Left colon (tissue), 2 donors: ENCODE results near the gene FAM131A. TPM values are rescaled to one million over a fixed set of nuclear protein-coding genes. Genes with fewer than 3 reads are reported as not detected.

ENCODE experiments used
- ATAC-seq: fragments of 200-7000 bp; cut with Tn5 transposase; one replicate; pipeline ENCODE4 v1.9.1; 2020; ENCODE audit warnings: mild to moderate bottlenecking, moderate library complexity
- DNase-seq, 2 donors: peaks; one replicate each; pipeline ENCODE4 v3.0.0-alpha.2; 2020
- intact Hi-C, 2 donors: fragments of 100-400 bp; cut with DNase I in 1 of 2; cut with micrococcal nuclease in 1 of 2; formaldehyde crosslinking; loops; one replicate each; pipeline versions ENCODE4 v1.11.2 to v1.14.0; 2022; cut with DNase I, micrococcal nuclease
- total RNA-seq, 2 donors: library from RNA; stranded (reverse); fragmentation: NEBNext Ultra II Directional; extraction: Animal tissue kit (Norgen Biotek cat#: 25700); gene quantifications; one replicate each; pipeline ENCODE4 v1.2.1, GENCODE V29; 2021
- donor health status: DM: no; HTN: no; CAD: no.
- donor health status: DM: yes; HTN: yes; CAD: no.

Gene FAM131A
- total RNA-seq, 2 donors from 2014 or later: 16.2 to 20.9 TPM

DNA sequence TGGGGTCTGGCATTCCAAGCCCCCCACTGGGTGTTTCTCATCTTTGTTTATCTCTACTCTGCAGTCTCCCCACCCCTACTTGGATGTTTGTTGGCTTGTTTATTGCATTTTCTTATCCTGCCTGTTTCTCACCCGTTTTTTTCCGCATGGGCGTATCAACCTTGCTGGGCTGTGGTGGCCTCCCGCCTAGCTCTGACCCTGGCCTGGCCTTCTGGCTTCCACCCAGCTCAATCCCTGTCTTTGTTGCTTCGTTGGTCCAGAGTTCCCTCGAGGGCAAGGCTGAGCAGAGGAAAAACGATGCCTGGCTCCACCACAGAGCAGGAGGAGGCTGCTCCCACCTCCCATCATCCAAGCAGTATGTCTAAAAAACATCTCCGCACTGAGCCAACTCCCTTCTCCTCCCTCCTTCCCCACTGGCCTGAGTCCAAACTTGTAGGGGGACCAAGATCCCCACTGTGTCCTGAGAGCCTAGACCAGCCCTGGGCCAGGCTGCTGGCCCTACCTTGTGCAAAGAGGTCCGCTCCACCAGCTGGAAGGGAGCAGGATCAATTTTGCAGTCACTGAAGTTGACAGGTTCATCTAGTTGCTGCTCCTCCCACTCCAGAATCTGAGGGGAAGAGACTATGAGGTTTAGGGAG lies 14.2 kb downstream of the FAM131A start:
- intact Hi-C loops: no loop called here
- ATAC-seq (peak; percentile 12), DNase-seq (no peak)

DNA sequence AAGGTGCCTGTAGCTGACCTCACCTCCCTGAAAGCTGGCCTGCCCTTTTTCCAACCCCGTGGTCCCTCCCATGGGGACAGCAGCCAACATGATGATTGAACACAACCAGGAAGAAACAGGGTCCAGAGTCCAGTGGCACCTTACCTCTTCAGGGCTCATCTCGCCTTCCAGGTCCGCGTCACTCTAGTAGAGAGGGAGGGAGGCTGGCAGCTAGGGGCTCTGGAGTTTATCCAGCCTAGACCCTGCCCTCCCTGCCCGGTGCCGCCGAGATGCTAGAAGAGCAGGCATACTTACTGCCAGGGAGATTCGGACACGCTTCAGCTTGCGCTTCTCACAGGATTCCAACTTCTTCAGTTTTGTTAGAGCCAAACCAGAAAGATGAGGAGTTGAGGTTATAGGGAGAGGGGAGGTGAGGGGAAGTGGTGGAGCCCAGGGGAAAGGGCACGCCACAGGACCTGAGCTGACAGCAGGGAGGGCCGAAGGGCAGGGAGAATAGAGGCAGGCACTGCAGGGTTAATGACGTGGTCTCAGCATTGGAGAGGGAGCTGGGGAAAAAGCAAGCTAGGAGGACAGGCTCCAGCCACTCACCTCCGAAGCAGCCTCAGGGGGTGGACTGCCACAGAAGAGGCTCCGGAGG lies 14.9 kb downstream of the FAM131A start:
- intact Hi-C loops: no loop called here
- DNase-seq: peak; percentile 87 to 93
- ATAC-seq: peak; percentile 90

DNA sequence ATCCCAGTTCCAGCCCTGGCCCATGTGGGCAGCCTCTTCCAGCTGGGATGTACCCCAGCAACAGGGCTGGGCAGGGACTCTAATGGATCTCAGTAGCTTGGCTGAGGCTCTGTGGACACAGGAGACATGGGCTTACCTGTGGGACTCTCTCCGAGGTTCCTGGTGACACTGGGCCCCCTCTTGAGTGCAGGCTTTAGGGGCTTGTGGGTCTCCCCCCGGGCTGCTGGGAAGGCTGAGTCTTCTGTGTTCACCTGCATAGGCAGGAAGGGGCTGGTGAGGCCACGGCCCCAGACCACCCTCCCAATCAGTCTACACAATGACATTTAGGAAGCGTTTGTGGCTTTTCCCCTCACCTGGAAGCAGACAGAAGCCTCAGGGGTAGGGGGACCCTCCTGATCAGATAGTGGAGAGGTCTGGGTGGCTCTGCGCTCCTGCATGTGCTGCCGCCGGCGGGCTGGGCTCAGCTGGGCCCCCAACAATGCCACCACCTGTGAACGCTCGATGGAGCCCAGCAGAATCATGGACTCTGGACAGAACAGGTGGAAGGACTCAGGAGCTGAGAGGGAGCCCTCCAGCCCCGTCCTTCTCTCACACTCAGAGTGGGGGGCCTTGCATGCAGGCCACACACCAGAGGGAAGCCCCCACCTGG lies 15.6 kb downstream of the FAM131A start:
- peak; percentile 2 for ATAC-seq
- DNase-seq: no peak
- intact Hi-C loops: no loop called here

DNA sequence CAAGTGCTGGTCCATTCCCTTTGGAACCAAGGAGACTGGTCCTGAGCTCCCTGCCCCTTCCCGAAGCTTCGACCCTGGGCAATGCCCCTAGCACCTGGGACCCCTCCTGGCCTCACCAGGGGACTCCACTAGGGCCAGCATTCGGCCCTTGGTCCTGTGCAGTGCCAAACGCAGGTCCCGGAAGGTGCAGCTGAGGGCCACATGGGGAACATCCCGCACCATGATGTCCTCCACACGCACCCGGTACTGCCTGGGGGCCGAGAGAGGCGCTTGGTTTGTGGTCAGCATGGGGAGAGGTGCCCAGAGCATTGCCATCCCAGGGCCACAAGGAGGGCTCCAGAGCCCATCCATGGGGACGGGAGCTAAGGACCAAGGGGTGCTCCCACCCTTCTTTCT lies 16.1 kb downstream of the FAM131A start:
- ATAC-seq (no peak), DNase-seq (no peak)
- intact Hi-C loops: no loop called here

DNA sequence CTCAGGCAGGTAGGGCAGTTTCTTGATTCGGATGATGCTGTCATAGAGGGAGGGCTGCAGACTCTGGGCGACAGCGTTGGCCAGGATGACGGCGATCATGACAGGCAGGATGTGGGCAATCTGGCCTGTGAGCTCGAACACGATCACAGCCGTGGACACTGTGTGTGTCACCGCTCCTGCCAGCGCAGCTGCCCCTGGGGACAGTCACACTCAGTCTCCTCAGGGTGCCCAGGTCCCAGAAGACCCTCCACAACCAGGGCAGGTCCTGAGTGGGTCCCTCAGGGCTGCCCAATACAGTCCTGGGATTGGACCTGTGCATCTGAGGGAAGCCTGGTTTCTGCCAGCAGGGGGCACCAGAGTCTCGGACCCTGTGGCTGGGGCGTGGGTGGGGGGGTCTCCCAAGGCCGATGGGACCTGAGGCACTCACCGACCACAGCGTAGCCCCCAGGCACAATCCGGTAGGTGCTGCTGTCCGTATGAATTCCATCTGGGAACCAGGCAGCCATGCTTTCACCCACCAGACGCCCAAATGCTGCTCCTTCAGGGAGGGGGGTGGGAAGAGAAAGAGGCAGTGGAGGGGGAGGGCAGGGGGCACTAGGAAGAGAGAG lies 16.8 kb downstream of the FAM131A start:
- ATAC-seq (peak; percentile 18), DNase-seq (peak in 1 of 2 donors; percentile 80)
- intact Hi-C loops: no loop called here

DNA sequence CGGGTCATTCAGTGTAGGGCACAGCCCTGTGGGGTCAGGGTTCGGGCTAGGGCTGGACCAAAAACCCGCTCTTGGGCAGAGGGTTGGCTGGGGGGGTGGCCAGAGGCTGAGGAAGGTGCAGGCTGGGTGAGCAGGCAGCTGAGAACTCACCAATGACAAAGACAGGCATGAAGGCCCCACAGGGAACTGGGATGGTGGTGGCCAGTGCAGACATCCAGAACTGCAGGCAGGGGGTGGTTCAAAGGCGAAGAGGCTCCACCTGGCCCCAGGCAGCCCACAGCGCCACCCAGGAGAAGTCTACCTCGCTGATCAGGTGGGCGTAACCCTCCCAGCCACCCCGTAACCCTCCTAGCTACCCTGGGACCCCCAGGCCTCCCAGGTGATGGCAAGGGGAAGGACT lies 17.4 kb downstream of the FAM131A start:
- DNase-seq (no peak), ATAC-seq (no peak)
- intact Hi-C loops: no loop called here

DNA sequence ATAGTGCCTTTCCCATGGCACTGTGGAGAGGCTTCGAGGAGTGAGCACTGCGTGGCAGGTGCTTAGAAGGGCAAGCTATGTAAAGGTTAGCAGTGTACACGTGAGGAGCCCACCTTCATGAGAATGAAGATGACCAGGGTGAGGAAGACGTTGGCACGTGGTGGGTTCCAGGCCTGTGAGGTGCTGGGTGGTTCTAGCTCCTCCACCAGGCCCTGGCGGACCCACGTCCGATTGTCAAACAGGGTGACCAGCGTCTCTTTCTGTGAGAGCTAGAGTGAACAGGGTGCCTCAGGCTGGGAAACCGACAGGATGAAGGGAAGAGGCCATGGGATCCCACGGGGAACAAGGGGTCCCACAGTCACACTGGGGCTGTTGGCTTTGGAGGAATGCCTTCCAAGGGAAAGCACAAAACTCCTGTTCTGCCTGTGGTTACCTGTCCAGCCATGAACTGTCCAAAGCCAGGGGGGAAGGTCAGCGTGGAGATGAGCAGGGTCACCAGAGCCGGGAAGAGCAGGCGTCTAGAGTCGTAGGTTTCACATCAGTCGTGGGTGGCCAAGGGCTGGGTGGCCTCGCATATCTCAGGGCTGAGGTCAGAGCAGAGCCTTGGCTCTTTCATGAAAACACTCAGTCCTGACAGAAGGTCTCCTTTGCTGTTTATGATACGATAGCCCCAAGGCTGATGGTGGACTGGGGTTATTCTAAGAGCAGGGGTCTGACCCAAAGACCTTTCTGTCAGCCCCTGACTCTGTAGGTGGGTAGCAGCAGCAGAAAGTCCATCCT lies 18.1 kb downstream of the FAM131A start:
- ATAC-seq: no peak
- DNase-seq: no peak
- intact Hi-C loops: no loop called here

DNA sequence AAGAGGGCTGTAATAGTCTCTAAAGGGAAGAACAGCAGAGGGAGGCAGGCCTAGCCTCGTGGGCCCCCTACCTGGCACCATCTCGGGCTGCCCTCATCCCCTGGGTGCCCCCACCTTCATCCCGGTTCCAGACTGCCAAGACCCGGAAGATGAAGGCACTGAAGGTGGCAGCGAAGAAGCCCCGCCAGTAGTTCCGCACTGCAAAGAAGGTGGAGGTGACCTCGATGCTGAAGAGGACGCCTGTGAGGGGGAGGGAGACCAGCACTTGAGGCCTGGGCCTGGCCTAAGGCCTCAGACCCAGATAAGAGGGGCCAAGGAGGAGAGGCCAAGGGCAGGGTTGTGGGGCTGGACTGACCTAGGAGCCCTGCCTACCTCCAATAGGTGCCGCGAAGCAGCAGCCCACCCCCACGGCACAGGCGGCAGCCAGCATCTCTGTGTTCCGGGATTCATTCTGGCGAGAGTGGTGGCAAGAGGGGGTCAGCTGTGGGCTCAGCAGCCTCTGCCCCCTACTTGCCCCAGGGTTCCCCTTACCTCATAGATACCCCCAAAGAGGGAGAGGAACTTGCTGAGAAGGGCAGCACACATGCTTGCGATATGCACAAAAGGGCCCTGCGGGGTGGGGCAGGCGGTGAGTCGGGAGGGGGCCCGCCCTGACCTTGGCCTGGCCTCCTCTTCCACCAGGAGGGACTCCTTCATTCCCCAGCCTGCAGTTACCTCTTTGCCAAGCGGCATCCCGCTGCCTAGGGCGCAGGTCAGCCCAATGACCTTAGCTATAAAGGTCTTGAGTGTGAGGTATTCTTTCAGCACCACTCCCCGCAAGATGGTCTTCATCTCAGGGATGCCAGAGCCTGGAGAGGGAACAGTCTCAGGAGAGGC lies 20.1 kb downstream of the FAM131A start:
- ATAC-seq: no peak
- no peak for DNase-seq
- intact Hi-C loops: no loop called here

DNA sequence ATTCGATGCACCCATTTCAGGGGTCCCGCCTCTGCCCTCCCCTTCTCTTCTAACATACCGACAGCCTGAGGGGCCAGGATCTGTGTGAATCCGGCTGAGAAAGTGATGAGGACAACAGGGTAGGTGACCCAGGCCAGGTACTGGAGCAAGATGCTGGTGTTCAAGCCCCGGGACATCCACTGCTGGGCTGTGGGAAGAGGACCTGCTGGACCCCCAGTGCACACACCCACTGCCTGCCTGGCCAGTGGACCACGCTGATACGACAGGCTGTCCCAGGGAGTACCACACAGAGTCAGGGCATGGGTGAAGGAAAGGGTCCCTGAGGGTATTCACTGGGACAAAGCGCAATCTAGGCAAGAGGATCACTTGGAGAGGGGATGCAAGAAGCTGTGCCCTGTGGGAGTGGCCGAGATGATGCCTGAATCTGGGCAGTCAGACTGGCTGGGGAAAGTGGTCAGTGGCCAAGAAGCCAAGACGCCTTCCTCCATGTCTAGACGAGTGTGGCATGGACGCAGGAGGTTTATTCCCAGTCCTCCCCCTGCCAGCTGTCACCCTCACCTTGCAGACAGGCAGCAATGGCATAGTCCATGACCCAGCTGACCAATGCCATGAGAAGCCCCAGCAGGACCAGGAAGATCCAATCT lies 20.8 kb downstream of the FAM131A start:
- intact Hi-C loops: no loop called here
- ATAC-seq: no peak
- no peak for DNase-seq

DNA sequence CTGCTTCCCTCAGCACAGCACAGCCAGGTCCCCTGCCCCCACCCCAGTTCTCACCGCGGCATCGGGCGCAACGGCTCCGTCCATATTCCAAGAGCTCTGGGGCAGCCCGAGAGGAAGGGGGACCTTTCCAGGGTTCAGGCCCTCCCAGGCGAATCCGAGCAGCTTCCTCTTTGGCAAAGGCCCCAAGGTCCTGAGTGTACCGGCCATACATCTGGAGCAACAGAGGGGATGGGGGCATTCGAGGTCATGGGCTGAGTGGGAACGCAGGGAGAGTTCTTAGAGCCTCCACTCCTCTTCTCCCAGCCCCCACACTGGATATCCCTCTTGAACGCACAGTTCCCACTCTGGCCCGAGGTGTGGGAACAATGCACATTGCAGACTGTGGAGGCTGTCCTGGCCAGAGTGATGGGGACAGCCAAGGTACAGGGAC lies 21.5 kb downstream of the FAM131A start:
- intact Hi-C loops: no loop called here
- DNase-seq (no peak), ATAC-seq (no peak)

DNA sequence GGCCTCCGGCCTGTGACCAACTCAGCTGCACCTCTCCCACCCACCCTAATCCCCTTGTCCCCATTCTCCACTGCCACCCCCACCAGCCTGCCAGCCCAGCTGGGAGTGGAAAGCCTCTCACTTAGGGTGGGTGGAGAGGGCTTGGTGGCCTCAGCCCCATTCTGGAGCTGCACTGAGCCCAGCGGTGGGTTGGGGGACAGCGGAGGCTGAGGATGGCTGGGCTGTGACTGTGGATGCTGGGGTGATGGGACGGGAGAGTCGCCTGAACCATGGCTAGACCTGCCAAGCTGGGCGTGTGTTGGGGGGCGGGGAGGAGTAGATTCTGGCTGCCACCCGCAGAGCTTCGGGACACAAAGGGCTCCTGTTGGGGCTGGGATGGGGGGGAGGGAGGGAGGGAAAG lies 22.2 kb downstream of the FAM131A start:
- DNase-seq (no peak), ATAC-seq (no peak)
- intact Hi-C loops: no loop called here

DNA sequence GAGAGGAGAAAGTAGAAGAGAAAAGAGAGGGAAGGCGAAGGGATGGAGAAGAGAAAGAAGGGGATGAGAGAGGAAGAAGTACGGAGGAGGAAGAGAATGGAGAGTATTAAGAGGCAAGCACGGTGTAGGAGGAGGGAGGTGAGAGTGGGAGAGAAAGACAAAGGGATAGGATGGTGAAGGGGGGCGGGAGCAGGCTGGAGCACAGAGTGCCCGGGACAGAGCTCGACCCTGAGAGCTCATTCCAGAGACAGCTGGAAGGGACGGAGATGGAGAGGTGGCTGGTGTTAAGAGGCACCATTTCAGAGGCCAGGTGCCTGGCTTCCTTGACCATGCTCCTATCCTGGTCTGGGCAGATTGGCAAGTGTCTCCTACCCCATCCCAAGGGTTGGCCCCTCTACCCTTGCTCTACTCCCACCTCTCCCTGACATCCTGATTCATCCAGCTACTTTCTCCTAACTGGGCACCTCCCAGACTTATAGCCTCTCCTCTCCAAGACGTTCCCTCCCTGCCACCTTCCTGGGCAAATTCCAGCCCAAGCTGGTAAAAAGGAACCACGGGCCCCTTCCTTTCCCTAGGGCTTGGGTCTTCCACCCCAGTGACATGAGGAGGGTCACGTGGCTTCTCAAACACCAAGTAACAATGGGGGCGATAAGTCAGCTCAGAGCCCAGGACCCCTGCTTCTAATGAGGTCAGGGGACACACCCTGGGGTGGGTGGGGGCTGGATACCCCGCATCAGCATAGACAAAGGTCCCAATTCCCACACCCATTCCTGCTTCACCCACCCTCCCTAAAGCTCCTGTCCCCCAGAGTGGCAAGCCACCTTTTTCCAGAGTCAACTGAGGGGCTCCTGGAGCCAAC lies 22.9 kb downstream of the FAM131A start:
- intact Hi-C loops: no loop called here
- ATAC-seq (no peak), DNase-seq (no peak)

DNA sequence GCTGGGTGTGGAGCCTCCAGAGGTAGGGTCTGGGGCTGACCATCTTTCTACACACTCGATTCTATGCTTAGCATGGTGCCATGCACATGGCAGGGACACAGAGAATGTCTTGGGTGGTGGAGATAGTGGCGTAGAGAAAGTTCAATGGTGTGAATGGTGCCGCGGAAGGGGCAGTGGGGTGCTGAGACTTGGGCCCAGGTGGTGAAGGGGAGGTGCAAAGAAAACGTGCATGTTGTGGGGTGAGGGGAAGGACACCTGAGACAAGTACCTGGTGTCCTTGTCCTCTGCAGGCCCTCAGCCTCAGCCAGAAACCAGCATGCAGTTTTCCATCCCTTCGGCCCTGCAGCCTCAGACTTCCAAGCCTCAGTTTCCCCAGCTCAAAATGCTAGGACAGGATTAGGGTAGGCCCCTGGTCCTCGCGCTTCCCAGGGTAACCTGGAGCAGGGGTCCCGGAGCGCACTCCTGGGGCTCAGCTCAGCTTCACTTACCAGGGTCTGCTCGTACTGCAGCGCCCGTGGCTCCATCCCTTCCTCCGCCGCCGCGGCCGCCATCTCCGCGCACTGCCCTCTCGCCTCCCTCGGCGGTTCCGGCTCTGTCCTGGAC lies 23.6 kb downstream of the FAM131A start:
- no peak for DNase-seq
- ATAC-seq: no peak
- intact Hi-C loops: no loop called here

DNA sequence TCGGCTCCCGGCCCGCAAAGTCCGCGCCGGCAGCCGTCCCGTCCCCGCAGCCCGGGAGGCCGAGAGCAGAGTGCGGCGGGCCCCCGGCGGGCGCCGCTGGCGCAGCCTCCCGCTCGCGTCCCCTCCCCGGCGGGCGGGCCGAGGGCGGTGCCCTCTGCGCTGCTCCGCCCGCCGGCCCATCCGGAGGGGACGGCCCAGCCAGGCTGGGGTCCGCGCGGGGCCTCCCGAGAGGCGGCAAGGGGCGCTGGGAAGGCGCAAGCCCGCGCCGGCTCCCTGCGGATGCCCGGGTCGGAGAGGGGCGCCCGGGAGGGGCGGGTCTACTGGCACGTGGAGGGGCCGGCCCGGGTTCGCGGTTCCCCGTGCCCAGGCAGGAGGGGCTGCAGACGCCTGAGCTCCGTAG lies 24.1 kb downstream of the FAM131A start, which contains the start of the genes CLCN2 and POLR2H:
Gene CLCN2, minus strand, starts transcription at position 74 of the 400 bp plus-strand sequence. CDS start 126 bp downstream, outside the sequence.
Gene POLR2H, plus strand, starts transcription at position 179 of the 400 bp plus-strand sequence. CDS start 1,783 bp downstream, outside the sequence.
- intact Hi-C loops: no loop called here
- DNase-seq (peak in 1 of 2 donors; percentile 69), ATAC-seq (peak; percentile 53)

DNA sequence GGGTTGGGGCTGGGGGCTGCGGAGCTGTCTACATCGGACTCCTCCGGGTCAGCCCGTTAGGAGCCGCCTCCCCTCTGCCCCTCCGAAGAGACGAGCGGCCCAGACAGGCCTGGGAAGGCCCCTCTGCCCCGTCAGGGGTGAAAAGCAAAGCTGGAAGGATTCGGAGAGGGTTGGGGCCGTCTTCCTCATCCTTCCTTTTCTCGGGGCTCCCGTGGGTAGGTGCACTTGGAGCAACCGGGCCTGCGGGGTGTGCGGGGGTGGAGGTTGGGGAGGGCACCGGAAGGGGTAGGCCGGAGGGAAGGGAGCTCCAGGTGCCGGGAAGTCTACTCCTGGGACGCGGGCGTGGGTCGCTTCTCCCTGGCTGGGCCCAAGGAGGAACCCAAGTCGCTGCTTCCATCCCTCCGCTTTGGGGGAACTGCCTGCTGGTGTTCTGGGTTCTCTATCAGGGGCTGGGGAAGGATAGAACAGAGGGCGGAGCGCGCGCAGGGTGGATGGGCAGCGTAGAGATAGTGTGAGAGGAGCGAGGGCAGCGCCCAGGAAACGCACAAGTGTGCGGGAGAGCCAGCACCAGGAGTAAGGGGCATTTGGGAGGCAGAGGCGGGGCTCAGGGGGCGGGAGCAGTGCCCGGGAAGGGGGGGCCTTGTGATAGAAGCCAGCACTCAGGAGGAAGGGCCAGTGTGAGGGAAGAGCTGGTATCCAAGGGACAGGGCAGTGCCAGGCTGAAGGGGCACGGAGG lies 24.7 kb downstream of the FAM131A start:
- ATAC-seq (peak; percentile 50), DNase-seq (peak; percentile 83 to 86)
- intact Hi-C loops: no loop called here
